CD4-positive, alpha-beta T cell treated with Interleukin-17A for 4 hours (primary cell): Measurements from ENCODE around the gene BTC.
"Not testable (repeated sequence)": the region's sequence is repeated elsewhere in the genome, so short reads cannot be mapped to it uniquely, and the experiment has no call there.

ENCODE experiments used
- DNase-seq: peaks from one replicate; pipeline ENCODE4 v3.0.0-alpha.2; 2020; ENCODE audit warnings: mixed read lengths

BTC gene

DNA sequence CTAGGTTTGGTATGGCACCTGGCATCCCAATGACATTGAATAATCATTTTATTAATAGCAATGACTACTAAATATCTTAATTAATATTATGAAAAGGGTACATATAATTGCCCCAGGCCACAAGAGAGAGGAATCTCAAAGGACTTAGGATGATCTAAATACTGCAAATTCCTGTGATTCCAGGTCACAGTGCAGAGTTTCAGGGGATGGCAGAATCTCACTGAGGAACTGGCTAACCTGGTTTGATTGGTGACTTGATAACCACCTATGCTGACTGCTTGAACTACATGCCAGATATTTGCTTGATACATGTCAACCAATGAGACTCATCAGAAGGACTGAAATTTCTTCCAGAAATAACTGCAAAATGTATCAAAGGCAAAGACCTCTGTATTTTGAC is 37.2 kb downstream of the BTC start:
- DNase-seq, result no peak

DNA sequence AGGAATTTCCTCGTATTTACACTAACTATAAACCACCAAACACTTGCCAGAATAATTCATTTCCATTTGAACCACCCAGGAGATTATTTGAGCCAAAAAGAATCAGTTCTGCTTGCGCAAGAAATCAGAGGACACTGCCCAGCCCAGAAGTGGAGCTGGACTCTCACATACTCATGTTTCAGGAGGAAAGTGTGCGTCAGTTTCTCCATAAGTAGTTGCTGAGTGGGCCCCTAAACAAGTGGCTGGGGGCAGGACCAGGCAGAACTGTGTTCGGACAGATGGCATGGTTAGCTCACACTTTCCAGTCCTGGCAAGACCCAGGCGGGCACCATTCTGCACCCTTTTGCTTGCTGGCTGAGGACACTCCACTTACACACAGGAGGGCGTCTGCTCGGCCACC is 38.8 kb downstream of the BTC start:
- no peak for DNase-seq

DNA sequence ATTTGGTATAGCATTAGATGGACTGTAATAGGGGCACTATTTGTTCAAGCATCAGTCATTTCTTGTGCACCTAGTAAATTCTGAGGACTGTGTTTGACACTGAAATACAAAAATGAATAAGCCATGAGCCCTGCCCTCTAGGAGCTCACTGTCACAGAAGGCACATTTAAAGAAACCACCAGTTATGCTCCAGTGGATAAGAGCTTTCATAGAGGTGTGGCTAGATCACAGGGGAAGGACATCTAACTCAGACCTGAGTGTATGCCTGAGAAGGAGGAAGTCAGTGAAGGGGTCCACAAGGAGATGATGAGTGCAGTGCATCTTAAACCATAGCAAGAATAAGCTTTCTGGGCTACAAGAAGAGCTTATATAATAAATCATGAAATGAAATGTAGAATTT is 40.1 kb downstream of the BTC start:
- no peak for DNase-seq

DNA sequence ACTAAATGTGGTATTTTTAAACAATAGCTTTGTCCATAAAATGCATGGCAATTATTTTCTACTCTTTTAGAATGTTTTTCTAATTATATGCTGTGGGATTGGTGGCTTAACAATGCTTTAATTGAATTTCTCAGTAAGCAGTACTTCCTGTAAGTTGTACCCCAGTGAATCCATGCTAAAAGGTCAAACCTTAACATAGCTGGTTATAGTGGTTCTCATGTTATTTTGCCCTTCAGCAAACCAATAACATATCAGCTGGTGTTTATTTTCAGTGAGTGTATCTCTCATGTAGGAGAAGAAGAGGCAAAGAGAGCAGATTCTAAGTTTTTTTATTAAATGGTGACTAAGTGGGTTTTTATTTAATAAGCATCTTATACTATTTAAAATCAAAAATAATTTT is 41.5 kb downstream of the BTC start:
- DNase-seq, result no peak

DNA sequence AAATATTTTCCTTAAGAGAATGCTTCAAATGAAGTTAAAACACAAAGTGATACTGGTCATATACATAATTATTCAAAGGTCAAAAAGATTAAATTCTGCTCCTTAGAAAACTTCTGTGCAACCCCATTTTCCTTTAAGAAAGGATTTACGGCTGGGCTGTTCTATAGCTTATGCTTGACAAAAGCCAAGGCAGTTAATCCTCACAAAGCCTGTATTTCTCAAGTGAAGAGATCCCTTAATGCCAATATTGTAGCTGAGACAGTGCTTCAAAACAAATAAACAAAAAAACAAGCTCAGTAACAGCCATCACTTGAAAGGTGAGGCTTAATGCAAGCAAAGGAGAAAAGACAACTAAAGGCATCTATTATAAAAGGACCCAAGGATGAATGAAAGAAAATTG is 42.5 kb downstream of the BTC start:
- DNase-seq, result no peak

DNA sequence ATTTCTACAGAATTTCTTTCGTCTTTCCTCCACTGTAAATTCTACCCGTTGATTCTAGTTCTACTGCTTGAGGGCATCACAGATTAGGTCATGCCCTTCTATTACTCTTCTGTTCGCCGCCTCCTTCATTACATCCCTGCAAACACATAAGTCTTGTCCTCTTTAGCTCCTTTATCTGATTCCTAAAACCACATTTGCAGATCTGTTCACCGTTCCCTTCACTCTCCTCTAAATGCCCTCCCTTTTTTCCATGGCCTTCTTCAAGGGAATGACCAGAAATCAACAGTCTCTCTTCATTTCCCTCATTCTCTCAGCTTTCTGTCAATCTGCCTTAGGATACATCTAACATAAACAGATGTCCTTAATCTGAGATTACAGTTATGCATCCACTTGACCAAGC is 43.1 kb downstream of the BTC start:
- no peak for DNase-seq

DNA sequence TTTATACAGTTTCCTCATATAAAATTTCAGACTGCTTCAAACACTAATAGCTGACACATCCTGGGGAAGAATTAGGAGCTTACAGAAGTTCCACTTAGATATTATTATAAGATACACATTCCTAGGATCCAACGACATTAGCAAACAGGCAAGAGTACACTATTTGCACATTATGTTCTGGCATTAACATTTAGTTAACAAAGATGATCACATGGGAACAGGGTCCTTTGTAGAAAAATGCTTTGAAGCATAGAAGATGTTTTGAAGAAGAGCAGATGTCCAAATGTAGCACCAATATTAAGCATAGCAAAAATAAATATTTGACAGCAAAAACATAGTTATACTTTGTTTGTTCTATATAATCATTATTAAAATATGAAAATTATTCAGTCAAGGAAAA is 52.1 kb downstream of the BTC start:
- no peak for DNase-seq

DNA sequence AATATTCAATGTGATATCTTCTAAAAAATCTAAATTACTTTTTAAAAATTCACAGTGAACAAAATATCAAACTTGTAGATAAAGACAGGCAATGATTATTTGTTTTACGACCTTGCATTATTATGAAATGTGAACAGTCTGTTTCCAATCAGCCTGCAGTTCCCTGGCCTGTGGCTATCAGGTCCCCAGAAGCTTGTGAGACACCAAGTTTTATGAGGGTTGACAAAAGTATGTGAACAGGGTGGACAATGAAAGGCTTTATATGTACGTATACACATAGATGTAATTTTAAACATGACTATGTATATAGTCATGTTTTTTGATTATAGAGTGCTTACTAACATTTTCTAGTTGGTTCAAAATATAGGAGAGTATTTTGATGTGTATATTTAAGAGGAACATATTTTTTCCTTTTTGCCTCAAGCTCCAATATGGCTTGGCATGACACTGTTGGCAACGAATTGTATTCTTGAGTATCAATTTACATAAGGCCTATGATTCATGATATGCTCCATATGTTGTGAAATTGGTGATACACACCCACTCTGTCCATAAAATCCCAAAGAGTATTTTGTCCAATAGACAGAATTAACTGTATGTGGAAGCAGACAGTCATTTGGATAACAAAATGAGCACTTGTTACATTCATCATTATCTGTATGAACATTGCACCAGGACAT is 55.7 kb downstream of the BTC start:
- DNase-seq, result no peak

DNA sequence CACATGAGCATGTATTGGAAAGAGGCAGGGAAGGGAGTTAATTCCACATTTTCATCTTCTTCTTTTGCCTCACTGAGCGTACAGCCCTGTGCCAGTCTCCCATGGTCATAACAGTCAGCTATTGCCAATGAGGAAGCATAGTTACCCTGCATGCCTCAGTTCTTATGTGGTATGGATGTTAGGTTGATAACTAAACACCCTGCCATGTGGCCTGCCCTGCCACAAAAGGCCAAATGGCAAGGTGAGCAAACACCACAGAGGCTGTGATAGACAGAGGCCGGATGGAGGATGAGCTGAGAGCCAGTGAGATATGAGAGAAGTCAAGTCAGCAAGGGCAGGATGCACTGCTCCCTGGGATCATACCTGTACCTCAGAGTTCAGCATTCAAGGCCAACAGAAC is 59.3 kb downstream of the BTC start:
- no peak for DNase-seq

DNA sequence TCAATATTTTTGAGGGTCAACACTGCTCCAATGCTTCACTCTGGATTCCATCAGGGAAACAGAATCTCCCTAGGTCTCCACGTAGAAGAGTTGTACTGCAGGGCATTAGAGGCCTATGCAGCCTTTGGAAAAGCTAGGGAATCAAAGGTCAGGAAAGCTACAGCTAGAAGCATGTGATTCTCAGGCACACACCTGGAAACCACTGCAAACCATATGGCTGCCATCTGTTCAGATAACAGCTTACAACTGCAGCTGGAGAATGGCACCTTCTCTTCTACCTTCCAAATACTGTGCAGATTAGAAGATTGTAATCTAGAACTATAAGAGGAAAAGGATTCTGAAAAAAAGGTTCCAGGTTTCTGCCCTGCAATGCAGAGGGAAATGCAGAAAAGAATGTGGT is 60.6 kb downstream of the BTC start:
- no peak for DNase-seq

DNA sequence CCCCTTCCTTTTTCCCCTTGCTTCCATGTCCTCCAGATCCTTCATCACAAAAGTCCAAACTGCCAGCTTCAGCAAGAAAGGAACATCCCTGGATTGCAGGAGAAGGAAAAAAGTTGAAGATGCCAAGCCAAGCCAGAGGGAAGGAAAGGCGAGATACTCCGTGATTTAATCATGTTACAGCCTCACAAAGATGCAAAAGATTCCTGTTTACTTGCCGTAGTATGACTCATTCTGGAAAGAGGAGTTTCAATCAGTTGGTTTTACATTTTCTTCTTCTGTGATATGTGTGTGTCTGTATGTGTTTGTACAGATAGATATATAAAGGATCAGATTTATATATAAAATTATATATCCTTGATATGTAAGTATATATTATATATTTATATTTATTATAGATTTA is 69.3 kb downstream of the BTC start:
- DNase-seq, result no peak

DNA sequence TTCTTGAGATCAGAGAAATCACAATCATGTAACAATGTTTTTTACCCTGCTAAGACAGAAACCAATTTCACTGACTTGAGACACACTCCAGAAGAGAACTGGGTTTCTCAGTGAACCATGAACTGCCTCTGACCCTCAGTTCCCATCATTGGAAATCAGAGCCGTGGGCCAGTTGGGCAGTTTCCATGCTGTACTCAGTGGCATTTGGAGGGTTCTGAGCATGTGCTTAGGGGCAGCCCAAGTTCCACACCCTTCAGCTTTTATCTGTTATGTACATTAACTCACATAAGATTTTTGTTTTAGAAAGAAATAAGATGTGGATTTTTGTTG is 77.9 kb downstream of the BTC start:
- no peak for DNase-seq

DNA sequence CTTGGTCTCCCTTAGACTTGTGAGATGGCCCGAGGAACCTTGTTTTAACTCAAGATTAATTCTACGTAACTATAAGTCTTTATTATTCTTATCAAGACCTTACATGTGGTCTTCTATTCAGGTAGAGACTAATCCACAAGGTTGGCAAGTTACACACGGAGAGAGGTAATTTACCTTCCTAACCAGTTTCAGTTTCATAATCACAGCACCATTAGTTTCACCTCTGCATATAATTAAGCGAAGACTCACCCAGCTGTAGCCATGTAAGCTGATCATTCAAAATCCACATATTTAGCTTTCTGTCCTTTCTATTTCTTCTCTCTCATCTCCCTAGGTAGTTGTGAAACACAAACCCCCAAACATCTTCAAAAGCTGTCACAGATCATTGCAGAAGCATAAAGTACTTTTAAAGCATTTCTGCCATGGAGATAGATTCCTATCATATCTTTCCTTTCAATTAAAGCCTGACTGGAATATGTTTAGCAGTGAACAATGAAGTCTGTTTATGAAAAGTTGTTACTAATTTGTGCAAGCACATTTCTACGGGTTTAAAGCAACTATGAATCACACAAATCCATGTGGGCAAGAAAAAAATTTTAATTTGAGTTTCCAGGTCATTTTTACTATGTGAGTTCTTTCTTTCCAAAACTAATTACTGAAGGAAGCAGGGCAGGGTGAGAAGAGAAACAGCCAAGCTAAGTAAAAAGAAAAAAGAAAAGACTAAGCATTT is 78.5 kb downstream of the BTC start:
- DNase-seq, result no peak

DNA sequence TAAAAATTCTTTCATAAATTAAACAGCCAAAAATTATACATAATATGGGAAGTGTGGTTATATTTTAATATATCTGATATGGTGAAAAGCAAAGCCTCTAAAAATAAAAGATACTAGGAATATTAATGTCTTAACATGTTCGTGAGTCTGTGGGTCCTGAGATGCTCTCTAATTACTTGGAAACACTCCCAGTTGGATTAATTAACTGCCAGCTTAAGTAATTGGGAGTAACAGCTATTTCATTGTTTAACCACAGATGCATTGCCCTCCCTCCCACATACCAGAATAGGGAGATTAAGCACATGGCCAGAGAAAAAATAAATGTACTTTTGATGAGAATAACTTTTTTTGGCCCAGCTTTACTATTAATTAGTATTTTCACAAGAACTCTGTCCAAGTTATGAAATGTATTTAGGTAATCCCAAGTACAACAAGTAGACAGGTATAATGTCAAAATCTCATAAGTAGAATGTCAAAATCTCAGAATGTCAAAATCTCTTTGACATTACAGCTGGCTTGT is 79.7 kb downstream of the BTC start:
- DNase-seq, result no peak

DNA sequence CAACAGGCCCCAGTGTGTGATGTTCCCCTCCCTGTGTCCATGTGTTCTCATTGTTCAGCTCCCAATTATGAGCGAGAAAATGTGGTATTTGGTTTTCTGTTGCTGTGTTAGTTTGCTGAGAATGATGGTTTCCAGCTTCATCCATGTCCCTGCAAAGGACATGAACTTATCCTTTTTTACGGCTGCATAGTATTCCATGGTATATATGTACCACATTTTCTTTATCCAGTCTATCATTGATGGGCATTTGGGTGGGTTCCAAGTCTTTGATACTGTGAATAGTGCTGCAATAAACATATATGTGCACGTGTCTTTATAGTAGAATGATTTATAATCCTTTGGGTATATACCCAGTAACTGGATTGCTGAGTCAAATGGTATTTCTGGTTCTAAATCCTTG is 86.2 kb downstream of the BTC start:
- DNase-seq, result not testable (repeated sequence)
